Brain microvascular endothelial cell (primary cell): ENCODE data around the gene CCDC117.

Experiments
- DNase-seq: peaks from one replicate; pipeline ENCODE4 v3.0.0-alpha.2; 2020
- H3K27ac ChIP-seq: fragments of 250-450 bp; sonication (Bioruptor Pico); 2 replicates; pipeline ENCODE4 v1.5.1; 2020; ENCODE audit warnings: mild to moderate bottlenecking, moderate library complexity
- H3K27me3 ChIP-seq: fragments of 250-450 bp; sonication (Bioruptor Pico); replicated peaks from 2 replicates; pipeline ENCODE4 v1.5.1; 2020; ENCODE audit warnings: mild to moderate bottlenecking
- H3K36me3 ChIP-seq: fragments of 250-450 bp; sonication (Bioruptor Pico); replicated peaks from 2 replicates; pipeline ENCODE4 v1.5.1; 2020; ENCODE audit warnings: mild to moderate bottlenecking
- H3K4me3 ChIP-seq: 2 replicates; pipeline ENCODE4 v1.5.1; 2011; ENCODE audit warnings: low read depth, mild to moderate bottlenecking, control low read depth, low read length, moderate library complexity
- in situ Hi-C: cut with HindIII; loops from 2 replicates; pipeline ENCODE4 v1.10.0; 2017; ENCODE audit warnings: low sequenced_read_pairs, low pct_ligation_motif_present
- TF ChIP-seq, protein P1 (sequence below): IDR thresholded peaks from 2 replicates; pipeline ENCODE4 v1.5.1; 2011; ENCODE audit warnings: low read depth, mild to moderate bottlenecking, moderate library complexity, low read length, control low read depth, inconsistent platforms; ENCODE audit errors: missing control alignments

The CCDC117 gene

GRCh38 chr22:28768701-28769393, 3.6 kb upstream of the CCDC117 start:
- Histone ChIP-seq H3K36me3 (no peaks in the 10 kb centered on the region), H3K27ac (no peak overlapping the region), H3K4me3 (no peak overlapping the region), H3K27me3 (no peaks in the 10 kb centered on the region)
- TF ChIP-seq, protein P1, sequence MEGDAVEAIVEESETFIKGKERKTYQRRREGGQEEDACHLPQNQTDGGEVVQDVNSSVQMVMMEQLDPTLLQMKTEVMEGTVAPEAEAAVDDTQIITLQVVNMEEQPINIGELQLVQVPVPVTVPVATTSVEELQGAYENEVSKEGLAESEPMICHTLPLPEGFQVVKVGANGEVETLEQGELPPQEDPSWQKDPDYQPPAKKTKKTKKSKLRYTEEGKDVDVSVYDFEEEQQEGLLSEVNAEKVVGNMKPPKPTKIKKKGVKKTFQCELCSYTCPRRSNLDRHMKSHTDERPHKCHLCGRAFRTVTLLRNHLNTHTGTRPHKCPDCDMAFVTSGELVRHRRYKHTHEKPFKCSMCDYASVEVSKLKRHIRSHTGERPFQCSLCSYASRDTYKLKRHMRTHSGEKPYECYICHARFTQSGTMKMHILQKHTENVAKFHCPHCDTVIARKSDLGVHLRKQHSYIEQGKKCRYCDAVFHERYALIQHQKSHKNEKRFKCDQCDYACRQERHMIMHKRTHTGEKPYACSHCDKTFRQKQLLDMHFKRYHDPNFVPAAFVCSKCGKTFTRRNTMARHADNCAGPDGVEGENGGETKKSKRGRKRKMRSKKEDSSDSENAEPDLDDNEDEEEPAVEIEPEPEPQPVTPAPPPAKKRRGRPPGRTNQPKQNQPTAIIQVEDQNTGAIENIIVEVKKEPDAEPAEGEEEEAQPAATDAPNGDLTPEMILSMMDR, result no peak
- in situ Hi-C loops, result no loop called here
- no peak for DNase-seq

GRCh38 chr22:28769394-28770085, 3.0 kb upstream of the CCDC117 start:
- H3K36me3 ChIP-seq, result no peaks in the 10 kb centered on the region
- no peak overlapping the region for H3K4me3 ChIP-seq
- DNase-seq, result no peak
- no peak overlapping the region for H3K27ac ChIP-seq
- TF ChIP-seq, protein P1, result no peak
- no peaks in the 10 kb centered on the region for H3K27me3 ChIP-seq
- in situ Hi-C loops, result no loop called here

DNA sequence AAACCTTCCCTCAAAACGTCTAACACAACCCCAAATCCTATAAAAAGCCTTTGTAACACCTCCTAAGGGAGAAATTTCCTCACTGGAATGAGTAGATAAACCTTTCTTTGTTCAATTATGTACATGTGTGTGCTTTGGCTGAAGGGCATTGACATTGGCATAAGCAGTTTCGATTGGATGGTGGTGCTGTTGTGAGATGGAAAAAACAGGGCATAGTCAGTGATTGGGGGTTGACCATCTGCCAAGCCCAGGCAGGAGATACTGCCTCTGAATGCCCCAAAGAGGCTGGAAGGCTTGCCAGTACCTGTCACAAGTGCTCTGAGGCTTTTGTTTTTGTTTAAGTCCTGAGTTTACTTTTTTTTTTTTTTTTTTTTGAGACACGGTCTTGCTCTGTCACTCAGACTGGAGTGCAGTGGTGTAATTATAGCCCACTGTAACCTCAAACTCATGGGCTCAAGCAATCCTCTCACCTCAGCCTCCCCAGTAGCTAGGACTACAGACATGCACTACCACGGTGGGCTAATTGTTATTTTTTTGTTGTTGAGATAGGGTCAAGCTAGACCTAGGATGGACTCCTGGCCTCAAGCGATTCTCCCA, 1.2 kb upstream of the CCDC117 start:
- DNase-seq, result no peak
- H3K27ac ChIP-seq, result no peak overlapping the region
- no peaks in the 10 kb centered on the region for H3K27me3 ChIP-seq
- TF ChIP-seq, protein P1, result no peak
- H3K36me3 ChIP-seq, result peaks cover 7% of the 10 kb centered on the region
- no peak overlapping the region for H3K4me3 ChIP-seq
- in situ Hi-C loops, result no loop called here

DNA sequence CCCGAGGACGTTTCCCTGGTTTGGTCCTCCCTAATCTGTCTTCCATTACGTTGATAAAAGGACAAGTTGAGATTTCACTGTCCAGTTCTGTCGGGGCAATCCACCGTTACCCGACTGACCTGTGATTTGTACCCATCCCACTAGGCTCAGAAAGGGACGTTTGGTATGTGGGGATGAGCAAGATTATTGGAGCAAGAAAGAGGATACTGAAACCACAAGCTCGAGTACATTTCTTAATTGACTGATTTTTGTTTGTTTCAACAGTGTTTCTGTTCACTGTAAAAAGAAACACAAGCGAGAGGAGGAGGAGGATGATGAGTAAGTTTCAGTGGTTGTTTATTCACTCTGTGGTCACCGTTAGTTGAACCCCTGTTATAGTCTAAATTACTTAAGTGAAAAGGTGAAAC, 969 bp downstream of the CCDC117 start:
- no peak for DNase-seq
- TF ChIP-seq, protein P1, result no peak

DNA sequence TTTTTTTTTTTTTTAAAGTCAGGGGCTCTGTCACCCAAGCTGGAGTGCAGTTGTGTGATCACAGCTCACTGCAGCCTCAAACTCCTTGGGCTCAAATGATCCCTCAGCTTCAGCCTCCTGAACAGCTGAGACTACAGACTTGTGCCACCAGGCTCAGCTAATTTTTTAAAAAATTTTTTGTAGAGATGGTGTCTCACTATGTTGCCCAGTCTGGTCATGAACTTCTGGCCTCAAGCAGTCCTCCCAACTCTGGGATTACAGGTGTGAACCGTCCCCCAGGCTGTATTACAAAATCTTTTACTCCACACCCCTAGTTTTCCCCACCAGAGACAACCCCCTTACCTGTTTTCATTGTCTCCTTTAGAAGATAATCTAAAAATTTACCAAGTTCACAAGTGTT, 1.9 kb downstream of the CCDC117 start:
- TF ChIP-seq, protein P1, result no peak
- Histone ChIP-seq H3K4me3 (no peak overlapping the region), H3K27ac (no peak overlapping the region)

More for the DNA sequence above, 969 bp downstream of the CCDC117 start:
- peak overlapping the region; percentile 83 for H3K4me3 ChIP-seq
- peak overlapping the region; percentile 96 for H3K27ac ChIP-seq
- H3K36me3 ChIP-seq, result peaks cover 7% of the 10 kb centered on the region
- H3K27me3 ChIP-seq, result no peaks in the 10 kb centered on the region
- in situ Hi-C loops, result no loop called here

More for the DNA sequence above, 1.9 kb downstream of the CCDC117 start:
- no peaks in the 10 kb centered on the region for H3K27me3 ChIP-seq
- in situ Hi-C loops, result no loop called here
- DNase-seq, result no peak
- H3K36me3 ChIP-seq, result peaks cover 7% of the 10 kb centered on the region
